GM19328 (cell line): Measurements from ENCODE around the gene GALK1.

Experiments
- ATAC-seq: cut with Tn5 transposase; IDR thresholded peaks from one replicate; pipeline ENCODE4 v1.9.1; 2021; ENCODE audit warnings: mild to moderate bottlenecking, moderate library complexity; ENCODE audit not compliant: unreplicated experiment

GALK1 gene

DNA sequence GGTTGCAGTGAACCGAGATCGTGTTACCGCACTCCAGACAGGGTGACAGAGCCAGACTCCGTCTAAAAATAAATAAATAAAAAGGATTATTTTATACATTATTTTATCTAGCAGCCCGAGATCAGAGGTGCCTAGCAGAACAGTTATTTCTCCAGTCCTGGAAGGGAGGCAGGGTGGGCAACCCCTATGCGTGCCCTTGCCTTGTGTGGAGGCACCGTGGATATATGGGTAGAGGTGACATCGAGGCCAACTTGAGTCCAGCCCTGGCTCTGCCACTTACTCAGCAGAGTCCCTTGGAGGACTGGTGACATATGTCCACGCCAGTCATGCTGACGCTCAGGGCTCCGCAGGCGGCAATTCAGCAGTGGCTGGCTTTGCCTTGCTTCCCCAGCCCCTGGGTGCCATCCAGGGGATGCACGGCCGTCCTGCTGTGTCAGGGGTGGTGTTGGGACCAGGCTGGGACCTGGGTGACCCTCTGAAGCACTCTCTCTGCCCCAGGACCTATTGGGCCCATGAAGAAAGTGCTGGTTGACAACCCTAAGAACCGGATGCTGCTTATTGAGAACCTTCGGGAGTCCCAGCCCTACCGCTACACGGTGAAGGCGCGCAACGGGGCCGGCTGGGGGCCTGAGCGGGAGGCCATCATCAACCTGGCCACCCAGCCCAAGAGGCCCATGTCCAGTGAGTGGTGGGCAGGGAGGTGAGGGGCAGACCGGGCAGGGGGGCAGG is 13.2 kb downstream of the GALK1 start:
- ATAC-seq = no peak

- ATAC-seq = no peak
These were observed 14.2 kb downstream of the GALK1 start for GRCh38 chr17:75750661-75751423.

DNA sequence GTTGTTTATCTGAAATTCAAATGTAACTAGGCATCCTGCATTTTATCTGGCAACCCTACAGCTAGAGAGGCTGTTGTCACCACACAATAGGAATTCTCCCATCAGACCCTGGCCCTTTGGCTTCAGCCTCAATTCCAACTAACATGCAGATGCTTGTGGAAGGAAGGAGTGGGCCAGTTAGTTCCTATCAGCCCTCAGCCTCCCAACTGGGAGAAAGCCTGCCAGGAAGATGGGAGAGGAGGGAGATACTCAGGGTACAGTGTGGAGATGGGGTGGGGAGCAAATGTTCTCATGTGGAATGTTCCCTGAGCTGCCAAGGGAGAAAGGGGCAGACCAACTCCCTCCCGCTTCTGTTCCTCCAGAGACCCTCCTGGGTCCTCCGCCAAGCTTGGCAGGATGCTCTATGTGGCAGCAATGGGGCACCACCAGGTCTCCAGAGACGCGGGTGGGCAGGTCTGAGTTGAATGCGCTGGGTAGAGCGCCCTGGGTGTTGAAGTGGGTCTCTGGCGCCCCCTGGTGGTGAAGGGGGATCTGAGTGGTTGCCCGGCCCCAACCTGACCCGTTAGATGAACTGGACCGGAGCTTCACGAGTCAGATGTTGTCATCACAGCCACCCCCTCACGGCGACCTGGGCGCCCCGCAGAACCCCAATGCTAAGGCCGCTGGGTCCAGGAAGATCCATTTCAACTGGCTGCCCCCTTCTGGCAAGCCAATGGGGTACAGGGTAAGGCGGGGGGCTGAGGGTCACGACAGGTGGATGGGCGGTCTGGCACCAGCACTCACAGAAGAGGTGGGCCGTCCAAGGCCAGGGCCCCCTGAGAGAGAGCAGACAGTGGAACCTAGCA is 15.2 kb downstream of the GALK1 start:
- ATAC-seq = no peak

DNA sequence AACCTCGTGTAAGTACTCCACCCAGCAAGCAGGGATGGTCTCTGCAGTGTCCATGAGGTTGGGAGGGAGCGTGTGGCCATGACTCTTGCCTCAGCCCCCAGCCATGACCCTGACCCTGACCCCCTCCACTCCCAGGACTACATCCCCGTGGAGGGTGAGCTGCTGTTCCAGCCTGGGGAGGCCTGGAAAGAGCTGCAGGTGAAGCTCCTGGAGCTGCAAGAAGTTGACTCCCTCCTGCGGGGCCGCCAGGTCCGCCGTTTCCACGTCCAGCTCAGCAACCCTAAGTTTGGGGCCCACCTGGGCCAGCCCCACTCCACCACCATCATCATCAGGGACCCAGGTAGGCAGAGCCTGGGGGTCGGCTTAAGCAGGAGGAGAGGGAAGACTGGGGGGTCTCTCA is 16.3 kb downstream of the GALK1 start:
- no peak for ATAC-seq

- no peak for ATAC-seq
These were observed 21.3 kb downstream of the GALK1 start for GRCh38 chr17:75743625-75744206.

- no peak for ATAC-seq
These were observed 22.7 kb downstream of the GALK1 start for GRCh38 chr17:75742337-75742736.

- ATAC-seq = no peak
These were observed 24.3 kb downstream of the GALK1 start for GRCh38 chr17:75740631-75741077.

DNA sequence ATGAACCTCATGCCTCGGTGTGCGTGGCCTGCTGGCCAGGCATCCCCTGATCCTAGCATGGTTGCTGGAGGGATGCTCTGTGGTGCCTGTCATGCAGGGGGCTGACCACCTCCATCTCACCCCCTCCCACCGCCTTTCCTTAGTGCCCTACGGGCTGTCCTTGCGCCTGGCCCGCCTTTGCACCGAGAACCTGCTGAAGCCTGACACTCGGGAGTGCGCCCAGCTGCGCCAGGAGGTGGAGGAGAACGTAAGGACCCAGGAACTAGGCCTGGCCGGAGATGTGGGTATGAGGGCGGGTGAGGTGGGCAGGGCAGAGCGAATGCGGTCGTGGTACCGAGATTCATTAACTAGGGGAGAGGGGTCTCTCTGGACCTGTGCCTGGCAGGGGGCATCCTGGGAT is 24.8 kb downstream of the GALK1 start:
- ATAC-seq = no peak

DNA sequence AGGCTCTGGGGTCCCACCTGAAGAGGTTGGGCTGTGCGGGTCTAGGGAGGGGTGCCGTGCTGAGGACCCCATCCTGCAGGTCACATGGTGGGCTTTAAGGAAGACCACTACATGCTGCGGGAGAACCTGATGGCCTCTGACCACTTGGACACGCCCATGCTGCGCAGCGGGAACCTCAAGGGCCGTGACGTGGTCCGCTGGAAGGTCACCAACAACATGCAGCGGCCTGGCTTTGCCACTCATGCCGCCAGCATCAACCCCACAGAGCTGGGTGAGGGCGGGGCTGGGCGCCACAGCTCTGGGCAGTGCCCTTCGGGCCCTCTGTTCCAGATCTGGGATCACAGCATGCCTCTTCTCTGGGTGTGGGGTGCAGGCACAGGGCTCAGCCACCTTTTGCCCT is 25.2 kb downstream of the GALK1 start:
- no peak for ATAC-seq

DNA sequence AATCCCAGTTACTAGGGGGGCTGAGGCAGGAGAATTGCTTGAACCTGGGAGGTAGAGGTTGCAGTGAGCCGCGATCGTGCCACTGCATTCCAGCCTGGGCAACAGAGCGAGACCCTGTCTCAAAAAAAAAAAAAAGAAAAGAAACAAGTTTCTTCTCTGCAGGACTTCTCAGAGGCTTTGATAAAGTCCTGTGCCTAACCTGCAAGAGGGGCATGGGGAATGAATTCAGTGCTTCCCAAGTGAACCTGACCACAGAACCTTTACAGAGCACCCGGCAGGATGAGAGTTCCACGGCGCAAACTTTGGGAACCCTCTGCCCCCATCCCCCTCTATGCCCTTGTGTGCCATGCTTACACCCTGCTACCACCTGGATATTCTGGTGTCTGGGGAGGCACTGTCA is 25.8 kb downstream of the GALK1 start:
- no peak for ATAC-seq

DNA sequence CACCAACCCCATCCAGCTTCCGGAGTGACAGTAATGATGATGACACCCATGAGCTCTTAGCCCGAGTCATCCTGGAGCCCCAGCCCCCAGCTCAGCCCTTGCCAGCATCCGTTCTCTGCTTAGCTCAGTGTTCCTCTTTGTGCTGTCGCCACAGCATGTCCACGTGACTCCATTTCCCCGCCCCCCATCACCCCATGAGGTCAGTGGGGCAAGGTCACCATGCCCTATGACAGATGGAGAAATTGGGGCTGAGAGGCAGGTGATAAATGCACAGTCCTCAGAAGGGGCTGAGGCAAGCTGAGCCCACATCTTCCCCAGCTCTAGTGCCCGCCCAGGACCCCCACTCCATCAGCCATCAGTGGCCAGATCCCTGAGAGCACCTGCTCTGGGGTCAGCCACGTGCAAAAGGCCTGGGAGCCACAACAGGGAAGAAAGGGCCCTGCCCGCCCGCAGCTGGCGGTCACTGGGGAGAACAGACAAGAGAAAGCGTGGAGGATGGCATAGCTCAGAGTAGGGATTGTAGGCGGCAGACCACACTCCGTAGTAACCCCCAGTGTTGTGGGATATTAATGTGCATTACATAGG is 26.7 kb downstream of the GALK1 start:
- no peak for ATAC-seq

DNA sequence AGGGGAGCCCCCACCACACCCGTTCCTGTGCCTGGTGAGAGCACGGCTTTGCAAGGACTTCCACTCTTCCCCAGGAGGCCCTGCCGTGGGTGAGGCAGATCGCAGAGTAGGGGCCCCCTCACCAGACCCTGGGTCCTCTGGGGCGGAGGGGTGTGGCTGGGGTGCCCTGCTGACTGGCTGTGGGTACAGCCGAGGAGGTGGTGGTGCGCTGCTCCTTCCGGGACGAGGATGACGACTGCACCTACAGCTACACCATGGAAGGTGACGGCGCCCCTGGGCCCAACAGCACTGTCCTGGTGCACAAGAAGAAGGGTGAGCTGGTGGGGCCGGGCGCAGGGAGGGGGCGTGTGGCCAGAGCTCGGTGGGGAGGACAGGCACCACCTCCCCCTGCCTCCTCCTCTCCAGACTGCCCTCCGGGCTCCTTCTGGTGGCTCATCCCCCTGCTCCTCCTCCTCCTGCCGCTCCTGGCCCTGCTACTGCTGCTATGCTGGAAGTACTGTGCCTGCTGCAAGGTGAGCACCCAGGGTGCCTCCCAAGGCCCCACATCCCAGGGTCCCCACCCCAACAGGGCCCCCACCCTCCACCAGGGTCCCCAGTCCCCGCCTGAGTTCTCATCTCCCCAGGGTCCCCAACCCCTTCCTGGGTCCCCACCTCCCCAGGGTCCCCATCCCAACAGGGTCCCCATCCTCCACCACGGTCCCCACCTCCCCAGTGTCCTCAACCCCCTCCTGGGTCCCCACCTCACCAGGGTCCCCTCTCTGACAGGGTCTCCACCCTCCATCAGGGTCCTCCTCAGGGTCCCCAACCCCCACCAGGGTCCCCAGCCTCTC is 27.6 kb downstream of the GALK1 start:
- no peak for ATAC-seq

GRCh38 chr17:75736173-75736835 is 28.7 kb downstream of the GALK1 start:
- ATAC-seq = no peak

DNA sequence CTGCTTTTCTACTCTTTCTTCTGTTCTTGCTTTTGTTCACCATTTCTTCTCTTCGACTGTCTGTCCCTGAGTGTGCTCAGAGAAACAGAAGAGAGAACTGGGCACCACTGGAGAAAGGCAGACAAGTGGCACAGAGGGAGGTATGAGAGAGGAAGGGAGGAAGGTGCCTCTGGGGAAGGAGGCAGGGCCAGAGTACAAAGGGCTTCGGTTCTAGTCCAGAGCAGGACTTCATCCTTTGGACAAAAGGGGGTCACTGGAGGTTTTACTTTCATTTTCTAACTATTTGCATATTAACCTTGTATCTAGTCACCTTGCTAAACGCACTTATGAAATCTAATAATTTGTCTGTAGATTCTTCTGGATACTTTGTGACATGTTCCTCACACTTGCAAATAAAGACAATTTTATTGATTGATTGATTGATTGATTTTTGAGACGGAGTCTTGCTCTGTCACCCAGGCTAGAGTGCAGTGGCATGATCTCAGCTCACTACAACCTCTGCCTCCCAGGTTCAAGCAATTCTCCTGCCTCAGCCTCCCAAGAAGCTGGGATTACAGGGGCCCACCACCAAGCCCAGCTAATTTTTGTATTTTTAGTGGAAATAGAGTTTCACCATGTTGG is 30.2 kb downstream of the GALK1 start:
- ATAC-seq = no peak

DNA sequence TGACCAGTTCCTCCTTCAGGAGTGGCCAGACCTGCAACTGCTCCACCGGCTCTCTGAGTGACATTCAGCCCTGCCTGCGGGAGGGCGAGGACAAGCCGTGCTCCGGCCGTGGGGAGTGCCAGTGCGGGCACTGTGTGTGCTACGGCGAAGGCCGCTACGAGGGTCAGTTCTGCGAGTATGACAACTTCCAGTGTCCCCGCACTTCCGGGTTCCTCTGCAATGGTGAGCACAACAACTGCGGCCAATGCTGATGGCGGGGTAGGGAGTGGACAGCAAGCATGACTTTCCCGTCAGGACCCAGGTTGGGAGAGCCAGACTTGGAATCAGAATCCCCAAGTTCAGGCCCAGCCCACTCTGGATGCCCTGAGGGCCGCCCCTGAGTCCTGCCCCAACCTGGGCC is 31.5 kb downstream of the GALK1 start:
- no peak for ATAC-seq

GRCh38 chr17:75731716-75732498 is 33.1 kb downstream of the GALK1 start:
- ATAC-seq = no peak

GRCh38 chr17:75731086-75731715 is 33.8 kb downstream of the GALK1 start:
- no peak for ATAC-seq

DNA sequence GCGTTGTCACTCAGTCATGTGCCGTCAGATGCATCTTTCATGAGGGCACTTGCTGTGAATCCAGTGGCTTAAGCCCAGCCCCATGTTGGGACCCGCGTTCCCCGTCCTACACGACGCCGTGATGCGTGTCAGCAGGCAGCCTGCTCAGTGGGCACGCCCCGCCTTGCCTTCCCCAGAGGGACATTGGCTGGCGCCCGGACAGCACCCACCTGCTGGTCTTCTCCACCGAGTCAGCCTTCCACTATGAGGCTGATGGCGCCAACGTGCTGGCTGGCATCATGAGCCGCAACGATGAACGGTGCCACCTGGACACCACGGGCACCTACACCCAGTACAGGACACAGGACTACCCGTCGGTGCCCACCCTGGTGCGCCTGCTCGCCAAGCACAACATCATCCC is 34.9 kb downstream of the GALK1 start:
- no peak for ATAC-seq
